HG03460 (cell line): ENCODE measurements around the gene DIP2C.
"Not testable (repeated sequence)": the region's sequence is repeated elsewhere in the genome, so short reads cannot be mapped to it uniquely, and the experiment has no call there.

Experiments
- ATAC-seq: cut with Tn5 transposase; IDR thresholded peaks from one replicate; pipeline ENCODE4 v1.9.1; 2021; ENCODE audit not compliant: unreplicated experiment

DIP2C gene

DNA sequence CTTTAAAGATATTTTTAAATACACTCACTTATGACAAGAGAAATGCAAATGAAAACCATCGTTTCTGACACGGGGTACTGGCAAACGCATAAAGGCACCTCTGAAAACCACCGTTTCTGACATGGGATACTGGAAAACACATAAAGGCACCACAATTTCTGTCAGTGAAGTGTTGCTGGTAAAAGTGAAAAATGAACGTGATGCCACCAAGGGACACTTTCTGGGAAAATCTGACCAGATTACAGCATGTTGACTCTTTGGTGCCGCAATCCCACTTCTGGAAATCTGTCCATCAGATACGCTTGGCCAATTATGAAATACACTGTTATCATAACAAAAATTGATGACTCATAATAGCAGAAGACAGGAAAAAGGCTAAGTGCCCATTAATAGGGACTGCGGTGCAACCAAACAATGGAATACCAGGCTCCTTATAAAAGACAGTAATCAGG, 422.5 kb downstream of the DIP2C start:
- no peak for ATAC-seq

DNA sequence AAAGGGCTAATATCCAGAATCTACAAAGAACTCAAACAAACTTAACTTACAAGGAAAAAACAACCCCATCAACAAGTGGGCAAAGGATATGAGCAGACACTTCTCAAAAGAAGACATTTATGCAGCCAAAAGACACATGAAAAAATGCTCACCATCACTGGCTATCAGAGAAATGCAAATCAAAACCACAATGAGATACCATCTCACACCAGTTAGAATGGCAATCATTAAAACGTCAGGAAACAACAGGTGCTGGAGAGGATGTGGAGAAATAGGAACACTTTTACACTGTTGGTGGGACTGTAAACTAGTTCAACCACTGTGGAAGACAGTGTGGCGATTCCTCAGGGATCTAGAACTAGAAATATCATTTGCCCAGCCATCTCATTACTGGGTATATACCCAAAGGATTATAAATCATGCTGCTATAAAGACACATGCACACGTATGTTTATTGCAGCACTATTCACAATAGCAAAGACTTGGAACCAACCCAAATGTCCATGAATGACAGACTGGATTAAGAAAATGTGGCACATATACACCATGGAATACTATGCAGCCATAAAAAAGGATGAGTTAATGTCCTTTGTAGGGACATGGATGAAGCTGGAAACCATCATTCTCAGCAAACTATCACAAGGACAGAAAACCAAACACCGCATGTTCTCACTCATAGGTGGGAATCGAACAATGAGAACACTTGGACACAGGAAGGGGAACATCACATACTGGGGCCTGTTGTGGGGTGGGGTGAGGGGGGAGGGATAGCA, 423.5 kb downstream of the DIP2C start:
- ATAC-seq: not testable (repeated sequence)

DNA sequence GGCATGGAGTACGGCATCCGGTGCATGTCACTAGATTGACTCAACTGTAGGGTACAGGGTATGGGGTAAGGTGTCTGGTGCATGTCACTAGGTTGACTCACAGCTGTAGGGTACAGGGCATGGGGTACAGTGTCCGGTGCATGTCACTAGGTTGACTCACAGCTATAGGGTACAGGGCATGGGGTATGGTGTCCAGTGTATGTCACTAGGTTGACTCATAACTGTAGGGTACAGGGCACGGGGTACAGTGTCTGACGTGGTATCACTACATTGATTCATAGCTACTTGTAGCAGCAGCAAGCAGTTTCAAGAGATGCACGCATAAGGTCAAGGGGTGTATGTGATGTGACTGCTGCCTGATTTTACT, 424.4 kb downstream of the DIP2C start:
- not testable (repeated sequence) for ATAC-seq

DNA sequence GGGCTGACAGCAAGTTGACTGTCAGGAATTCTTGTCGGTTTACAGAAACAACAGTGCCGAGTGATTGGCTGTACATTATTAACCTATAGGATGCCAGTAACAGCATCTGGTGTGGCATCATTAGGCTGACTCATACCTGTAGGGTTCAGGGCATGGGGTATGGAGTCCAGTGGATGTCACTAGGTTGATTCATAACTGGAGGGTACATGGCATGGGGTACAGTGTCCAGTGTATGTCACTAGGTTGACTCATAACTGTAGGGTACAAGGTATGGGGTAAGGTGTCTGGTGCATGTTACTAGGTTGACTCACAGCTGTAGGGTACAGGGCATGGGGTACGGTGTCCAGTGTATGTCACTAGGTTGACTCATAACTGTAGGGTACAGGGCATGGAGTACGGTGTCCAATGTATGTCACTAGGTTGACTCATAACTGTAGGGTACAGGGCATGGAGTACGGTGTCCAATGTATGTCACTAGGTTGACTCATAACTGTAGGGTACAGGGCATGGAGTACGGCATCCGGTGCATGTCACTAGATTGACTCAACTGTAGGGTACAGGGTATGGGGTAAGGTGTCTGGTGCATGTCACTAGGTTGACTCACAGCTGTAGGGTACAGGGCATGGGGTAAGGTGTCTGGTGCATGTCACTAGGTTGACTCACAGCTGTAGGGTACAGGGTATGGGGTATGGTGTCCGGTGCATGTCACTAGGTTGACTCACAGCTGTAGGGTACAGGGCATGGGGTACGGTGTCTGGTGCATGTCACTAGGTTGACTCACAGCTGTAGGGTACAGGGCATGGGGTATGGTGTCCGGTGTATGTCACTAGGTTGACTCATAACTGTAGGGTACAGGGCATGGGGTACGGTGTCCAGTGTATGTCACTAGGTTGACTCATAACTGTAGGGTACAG, 425.1 kb downstream of the DIP2C start:
- ATAC-seq: not testable (repeated sequence)

DNA sequence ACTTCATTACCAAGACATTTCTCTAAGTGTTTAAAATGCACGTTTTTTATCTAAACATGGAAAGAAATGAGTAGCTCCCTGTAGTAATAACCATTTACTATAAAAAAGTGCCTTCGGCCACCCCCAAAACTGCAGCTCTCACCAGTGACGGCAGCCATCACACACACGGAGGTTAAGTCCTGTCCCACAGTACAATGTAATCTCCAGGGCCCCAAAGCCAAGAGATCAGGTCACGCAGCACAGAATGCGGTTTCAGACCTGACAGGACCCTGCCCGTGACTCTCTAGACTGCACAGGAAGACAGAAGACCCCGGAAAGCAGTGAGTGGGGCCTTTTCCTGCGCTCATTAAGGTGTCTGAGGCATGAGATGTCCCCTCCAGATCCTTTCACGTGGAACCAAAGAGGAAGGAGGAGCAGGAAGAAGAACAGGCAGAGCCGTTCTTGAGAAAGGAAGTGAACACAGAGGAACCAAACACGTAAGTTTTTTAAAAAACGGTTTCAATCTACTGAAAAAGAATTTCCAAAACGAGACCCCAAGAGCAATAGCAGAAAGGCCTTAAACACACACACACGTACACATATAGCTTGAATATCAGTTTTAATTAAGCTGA, 428.5 kb downstream of the DIP2C start:
- ATAC-seq: no peak

DNA sequence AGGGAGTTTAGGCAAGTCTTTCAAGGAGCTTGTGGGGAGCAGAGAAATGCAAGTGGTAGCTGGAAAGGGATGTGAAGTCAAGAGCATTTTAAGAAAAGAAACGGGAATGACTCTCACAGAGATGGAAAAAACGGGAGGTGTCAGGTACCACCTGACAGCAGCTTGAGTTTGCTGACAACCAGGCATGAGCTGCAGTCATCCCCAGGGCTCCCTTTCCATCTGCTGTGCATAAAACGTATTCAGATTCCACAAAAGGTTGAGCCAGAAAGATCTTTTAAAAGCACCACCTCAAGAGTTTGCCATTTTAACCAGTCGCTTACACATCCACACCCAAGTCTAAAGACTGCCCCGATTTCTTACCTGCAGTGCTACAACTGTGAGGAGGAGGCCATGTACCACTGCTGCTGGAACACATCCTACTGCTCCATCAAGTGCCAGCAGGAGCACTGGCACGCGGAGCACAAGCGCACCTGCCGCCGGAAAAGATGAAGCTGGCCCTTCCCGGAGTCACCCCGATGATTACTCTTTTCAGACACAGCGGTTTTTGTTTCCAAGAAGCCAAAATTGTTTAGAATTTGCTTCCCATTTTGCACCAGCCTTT, 437.4 kb downstream of the DIP2C start:
- ATAC-seq: no peak

DNA sequence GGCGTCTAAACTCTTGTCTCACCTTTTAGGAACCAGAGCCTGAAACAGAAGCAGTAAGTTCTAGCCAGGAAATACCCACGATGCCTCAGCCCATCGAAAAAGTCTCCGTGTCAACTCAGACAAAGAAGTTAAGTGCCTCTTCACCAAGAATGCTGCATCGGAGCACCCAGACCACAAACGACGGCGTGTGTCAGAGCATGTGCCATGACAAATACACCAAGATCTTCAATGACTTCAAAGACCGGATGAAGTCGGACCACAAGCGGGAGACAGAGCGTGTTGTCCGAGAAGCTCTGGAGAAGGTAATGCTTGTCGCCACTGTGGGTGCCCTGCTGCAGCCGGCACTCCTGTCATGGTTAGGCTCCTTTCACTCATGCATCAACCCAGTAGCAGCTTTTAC, 441.2 kb downstream of the DIP2C start:
- ATAC-seq: no peak

DNA sequence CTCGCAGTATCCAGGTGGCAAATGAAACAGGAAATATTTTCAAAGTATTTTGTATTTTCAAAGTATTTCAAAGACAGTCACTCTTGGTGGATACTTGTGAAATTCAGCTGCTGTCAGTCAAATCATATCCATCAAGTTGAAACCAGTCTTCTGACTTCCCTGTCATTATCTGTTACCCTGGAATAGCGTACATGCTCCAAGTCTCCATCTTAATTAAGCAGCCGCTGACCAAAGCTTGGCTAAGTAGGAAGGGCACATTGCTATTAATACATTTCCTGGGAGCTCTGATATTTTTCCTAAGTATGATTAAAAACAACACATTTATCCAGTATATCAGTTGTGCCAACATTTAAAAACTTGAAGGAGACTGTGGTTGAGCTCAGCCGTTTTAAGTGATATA, 442.0 kb downstream of the DIP2C start:
- no peak for ATAC-seq

DNA sequence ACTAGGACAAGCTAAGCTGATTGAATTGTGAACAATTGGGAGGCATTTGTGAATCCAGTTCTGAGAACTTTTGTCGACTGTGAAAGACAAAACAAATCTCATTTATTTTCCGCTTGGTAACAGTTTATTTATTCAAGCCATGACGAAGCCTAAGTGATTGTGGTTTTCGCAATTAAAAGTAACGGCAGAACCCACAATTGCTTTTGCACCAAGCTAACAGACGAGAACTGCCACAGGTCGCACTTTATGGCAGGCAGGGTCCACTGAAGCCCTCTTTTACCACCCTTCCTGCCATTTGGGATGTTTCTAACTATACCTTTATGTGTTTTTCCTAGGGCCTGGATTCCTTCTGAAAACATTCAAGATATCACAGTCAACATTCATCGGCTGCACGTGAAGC, 443.0 kb downstream of the DIP2C start:
- ATAC-seq: no peak

DNA sequence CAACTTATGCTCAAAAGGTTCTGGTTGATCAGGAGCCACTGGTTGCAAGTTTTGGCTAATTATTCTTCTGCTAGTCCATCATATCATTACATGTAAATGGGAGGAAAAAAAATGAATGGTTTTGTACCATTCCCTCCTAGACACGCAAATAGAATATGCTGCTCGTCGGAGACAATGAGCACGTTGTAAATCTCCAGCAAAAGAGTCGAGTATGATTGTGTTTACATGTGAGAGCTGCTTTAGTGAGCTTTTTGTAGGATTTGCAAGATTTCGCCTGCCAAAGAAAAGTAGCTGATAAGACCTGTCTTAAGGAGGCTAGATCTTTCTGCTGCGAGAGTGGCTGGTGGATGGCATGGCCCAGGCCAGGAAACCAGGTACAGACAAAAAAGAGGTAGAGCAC, 445.2 kb downstream of the DIP2C start:
- no peak for ATAC-seq

DNA sequence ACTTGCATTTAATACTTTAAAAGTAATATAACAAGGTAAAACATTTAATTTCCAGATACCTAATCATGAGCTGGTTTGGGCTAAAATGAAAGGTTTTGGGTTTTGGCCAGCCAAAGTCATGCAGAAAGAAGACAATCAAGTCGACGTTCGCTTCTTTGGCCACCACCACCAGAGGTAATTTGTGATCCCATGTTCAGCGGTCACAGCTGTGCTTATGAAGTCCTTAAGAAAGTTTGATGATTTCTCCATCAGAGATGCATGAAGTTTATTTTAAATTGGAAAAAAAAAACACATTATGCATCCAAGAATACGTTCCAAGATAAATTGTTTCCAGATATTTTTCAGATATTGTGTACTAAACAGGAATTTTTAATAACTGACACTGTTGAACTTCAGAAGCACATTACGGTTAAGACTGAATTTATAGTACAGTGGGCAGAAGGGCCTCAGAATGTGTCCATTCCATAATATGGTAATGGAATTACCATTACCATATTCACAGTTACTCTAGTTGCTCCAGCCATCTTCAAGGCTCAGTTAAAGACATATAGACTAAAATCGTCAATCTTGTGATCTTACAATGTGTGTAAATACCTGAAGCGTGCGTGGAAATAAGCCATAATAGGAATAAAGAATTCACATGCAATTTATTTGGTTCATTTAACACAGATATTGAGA, 447.4 kb downstream of the DIP2C start:
- no peak for ATAC-seq

DNA sequence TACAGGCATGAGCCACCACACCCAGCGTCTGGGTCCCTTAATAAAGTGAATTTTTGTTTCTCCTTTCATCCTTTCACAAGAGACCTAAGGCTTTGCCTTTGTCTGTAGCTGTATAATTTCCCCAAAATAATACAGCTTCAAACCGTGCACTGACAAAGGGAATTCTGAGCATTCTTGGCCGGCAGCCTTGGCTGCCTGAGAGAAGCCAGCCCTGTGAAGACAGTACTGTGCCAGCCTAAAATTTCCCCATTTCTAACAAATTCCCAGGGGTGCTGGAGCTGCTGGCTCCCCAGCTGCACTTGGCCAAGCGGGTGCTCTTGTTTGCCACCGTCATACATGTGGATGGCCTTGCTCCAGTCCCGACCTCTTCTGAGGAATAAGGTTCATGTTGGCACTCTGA, 448.0 kb downstream of the DIP2C start:
- ATAC-seq: no peak

DNA sequence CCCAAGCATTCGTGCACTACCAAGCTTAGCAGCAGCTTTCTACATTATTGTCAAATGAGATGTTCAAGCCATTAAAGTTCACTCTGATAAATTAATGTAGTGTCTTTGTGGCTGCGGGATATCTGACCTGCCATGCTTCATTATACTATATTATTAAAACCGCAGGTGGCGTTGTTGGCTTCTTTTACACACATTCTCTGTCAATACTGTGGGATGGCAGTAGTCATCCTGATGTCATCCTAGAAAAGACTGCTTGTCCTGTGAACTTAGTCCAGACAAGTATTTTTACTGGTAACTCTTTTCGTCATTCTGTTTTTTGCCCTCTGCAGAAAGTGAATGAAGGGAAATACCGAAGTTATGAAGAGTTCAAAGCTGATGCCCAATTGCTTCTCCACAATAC, 450.4 kb downstream of the DIP2C start:
- no peak for ATAC-seq

DNA sequence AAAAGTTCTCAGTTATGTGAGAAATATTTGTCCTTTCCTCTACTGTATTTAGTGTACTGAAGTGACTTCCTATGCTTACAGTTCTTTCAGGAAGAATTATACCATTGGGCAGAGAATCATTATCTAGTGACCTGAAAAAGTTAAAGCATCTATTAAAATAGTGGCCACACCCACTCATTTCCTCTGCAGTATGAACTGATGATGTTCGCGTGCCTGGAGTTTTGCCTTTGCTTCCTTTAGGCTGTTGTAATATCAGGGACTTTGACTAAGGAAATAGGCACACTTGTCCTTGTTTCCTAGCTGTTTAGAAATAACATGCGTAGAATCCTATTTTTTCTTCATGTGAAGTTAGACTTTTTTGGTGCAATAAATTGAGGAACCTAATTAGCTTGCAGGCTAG, 453.6 kb downstream of the DIP2C start:
- no peak for ATAC-seq

DNA sequence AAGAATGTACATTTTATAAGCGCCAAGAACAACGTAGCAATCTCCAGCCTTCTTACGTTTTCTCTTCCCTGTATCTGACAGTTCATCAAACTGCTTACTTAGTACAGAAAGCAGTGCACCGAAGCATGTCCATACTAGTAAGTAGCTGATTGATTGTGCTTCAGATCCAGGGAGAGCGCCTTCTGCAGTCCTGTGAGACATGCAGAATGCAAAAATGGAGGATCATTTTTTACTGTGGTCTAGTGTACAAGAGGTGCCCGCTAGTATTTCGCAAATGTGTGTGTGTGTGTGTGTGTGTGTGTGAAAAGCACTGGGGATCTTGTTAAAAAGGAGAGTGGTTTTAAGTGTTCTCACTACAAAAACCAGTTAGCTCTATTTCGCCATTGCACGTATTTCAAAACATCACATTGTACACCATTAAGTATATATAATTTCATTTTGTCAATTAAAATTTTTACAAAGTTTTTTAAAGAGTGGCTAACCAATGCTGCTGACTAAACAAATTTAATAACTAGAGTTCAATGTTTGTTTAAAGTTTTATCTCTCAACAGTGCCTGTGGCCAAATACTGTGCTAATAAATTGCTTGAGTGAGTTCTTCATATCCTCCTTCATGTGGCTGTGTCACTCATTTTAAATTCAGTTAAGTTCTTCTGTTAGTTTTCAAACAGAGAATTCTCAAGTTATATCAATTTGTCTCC, 454.6 kb downstream of the DIP2C start:
- ATAC-seq: no peak

DNA sequence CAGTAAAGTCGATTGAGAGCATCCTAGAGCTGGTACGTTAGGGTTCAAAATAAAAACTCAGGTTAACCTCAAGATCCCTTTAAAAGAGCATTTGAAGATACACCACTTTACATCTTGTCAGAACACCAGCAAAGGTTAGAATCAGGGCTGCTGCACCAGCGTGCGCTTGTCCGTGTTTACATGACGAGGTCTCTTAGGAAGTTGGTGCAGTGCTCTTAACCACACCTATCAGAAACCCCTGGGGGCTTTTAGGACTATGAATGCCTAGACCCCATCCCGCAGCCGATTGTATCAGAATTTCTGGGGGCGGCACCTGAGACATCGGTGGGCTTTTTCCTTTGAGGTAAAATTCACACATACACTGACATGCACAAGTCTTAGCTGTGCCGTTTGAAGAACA, 456.6 kb downstream of the DIP2C start:
- ATAC-seq: no peak

DNA sequence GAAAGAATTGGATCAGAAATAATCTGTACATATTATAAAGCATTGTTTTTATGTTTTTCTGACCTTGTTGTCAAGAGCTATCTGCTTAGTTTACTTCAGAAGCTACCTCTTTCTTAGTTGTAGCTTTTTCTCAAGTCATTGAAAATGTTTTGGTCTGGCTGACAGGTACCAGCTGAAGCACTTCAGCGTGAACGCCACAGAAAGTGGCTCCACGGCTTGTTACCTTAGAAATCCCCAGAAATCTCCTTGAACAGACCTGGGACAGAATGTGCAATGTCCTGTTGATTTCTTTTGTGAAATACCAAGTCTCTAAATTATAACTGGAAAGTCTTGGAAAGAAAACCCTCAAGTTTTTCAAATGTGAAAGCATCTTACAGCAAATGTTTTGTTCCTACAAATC, 457.4 kb downstream of the DIP2C start:
- no peak for ATAC-seq

DNA sequence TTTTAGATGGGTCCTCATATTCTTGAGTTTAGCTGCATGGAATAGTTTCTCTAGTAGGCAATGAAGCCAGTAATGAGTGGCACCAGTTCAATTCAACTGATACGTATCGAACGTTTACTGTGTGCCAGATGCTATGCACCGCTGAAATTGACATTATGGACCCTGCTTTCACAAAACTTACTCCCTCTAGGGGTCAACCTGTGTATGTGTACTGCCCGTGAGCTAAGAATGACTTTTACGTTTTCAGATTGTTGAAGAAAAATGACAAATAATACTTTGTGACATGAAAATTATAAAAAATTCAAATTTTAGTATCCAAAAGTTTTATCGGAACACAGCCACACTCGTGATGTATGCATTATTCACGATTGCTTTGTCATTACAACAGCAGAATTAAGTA, 458.7 kb downstream of the DIP2C start:
- no peak for ATAC-seq

DNA sequence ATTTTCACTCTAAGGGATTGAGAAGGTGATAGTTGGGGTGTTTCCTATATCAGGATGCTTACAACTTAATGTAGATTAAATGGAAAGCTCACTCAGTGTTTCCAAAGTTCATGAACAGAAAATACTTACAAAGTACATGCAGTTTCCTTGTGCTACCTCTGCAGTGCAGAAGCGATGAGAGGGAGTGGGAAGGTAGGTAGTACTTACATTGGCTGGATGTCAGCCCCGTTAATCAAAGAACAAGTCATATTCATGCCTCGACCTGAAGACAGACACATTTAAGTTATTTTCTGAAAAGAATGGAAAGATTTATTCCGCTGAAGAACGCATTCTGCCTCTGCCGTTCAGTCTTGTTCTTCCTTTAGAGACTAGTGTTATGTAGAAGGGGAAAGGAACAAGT, 461.1 kb downstream of the DIP2C start:
- ATAC-seq: no peak

DNA sequence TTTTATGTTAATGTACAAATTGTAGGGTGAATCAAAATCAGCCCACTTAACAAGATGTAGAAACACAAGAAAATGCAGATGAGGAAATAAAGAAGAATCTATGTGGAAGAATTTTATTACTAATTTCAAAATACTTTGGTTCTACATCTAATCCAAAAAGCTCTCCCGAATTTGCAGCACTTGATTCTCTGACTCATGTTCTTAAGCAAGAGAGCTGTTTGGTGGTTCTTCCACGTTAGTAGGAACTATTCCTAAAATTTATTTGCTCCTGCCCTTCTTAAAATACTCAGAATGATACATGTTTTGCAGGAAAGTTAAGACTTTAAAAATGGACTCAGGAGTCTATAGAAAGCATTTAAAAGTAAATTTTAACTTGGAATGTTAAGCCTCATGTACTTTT, 462.5 kb downstream of the DIP2C start:
- ATAC-seq: no peak
